Stomach (tissue), 4 donors: ENCODE results near the gene PHETA1.
"Not testable (repeated sequence)": the region's sequence is repeated elsewhere in the genome, so short reads cannot be mapped to it uniquely, and the experiment has no call there.

ENCODE experiments used
- POLR2AphosphoS5 ChIP-seq, 3 donors: sonication (generic); formaldehyde crosslinking; IDR thresholded peaks; one replicate each; pipeline ENCODE4 v1.6.1; 2016; ENCODE audit warnings: antibody characterized with exemption in 3 of 3
- TF ChIP-seq, protein P1 (sequence below), 7 experiments: fragments of 450-650 bp in 4 of 7; fragments of 200-600 bp in 3 of 7; sonication (generic) in 3 of 7; IDR thresholded peaks; one replicate each; pipeline ENCODE4 v1.5.1; 2016 to 2019; ENCODE audit warnings: antibody characterized with exemption in 7 of 7, control low read depth in 2 of 7, mild to moderate bottlenecking in 1 of 7

DNA sequence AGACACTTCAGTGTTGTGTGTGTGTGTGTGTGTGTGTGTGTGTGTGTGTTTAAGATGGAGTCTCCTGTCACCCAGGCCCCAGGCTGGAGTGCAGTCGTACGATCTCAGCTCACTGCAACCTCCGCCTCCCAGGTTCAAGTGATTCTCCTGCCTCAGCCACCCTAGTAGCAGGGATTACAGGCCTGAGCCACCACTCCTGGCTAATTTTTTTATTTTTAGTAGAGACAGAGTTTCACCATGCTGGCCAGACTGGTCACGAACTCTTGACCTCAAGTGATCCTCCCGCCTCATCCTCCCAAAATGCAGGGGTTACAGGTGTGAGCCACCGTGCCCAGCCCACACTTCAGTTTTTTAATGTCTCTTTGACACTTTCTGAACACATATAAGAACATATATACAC lies 32.5 kb downstream of the PHETA1 start:
- not testable (repeated sequence) for TF ChIP-seq POLR2AphosphoS5 (IDR thresholded peaks at IDR 0.05)
- TF ChIP-seq, protein P1, sequence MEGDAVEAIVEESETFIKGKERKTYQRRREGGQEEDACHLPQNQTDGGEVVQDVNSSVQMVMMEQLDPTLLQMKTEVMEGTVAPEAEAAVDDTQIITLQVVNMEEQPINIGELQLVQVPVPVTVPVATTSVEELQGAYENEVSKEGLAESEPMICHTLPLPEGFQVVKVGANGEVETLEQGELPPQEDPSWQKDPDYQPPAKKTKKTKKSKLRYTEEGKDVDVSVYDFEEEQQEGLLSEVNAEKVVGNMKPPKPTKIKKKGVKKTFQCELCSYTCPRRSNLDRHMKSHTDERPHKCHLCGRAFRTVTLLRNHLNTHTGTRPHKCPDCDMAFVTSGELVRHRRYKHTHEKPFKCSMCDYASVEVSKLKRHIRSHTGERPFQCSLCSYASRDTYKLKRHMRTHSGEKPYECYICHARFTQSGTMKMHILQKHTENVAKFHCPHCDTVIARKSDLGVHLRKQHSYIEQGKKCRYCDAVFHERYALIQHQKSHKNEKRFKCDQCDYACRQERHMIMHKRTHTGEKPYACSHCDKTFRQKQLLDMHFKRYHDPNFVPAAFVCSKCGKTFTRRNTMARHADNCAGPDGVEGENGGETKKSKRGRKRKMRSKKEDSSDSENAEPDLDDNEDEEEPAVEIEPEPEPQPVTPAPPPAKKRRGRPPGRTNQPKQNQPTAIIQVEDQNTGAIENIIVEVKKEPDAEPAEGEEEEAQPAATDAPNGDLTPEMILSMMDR (IDR thresholded peaks at IDR 0.05), result not testable (repeated sequence)
